HG02588 (cell line): ENCODE data around the gene SZRD1.

Experiments used
- ATAC-seq: cut with Tn5 transposase; IDR thresholded peaks from one replicate; pipeline ENCODE4 v1.9.1; 2021; ENCODE audit warnings: mild to moderate bottlenecking, moderate library complexity; ENCODE audit not compliant: unreplicated experiment

Gene SZRD1

DNA sequence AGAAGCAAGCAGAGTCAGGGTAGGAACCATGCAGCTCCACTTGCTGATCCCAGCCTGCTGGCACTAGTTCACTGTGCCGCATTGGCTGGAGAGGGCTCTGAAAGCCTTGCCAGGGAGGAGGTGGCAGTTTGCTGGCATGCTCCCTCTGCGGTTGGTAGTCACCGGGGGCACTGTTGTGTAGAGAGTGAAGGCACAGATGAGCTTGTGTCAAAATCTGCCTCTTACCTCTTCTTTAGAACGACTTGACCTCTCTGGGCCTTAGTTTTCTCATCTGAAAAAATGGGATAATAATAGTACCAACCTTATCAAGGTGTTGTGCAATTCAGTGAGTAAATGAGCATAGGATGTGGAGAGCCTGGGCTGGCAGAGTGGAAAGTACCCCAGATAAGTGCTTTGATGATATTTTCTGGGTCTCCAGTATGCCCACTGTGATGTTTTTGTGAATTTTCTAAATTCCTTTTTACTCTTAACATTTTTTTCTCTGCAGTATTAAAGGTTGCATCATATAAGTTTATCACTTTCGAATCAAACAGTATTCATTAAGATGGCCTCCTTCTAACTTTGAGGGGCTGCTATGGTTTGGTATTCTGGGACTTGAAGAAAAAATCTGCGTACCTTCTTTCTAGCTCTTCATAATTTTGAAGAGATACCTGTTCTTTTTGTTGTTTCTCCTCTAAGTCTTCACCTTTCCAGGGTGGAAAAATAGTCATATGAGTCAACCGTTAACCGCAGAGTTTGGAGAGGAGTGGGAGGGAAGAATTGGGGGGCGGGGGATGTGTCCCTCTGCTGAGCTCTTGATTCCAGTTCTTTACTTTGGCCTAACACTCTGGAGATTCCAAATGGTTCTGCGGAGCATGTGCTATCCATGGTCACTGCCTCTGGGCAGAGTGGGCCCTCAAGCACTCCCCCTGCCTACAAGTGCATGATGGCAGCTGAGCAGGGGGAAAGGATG lies 26.8 kb downstream of the SZRD1 start:
- ATAC-seq: no peak

DNA sequence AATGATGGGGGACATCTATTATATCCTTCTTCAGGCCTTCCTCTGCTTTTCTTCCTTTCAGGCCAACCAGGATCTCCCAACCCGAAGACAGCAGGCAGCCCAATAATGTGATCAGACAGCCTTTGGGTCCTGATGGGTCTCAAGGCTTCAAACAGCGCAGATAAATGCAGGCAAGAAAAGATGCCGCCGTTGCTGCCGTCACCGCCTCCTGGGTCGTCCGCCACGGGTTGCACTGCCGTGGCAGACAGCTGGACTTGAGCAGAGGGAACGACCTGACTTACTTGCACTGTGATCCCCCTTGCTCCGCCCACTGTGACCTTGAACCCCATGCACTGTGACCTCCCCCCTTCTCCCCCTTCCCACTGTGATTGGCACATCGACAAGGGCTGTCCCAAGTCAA lies 27.9 kb downstream of the SZRD1 start:
- no peak for ATAC-seq

DNA sequence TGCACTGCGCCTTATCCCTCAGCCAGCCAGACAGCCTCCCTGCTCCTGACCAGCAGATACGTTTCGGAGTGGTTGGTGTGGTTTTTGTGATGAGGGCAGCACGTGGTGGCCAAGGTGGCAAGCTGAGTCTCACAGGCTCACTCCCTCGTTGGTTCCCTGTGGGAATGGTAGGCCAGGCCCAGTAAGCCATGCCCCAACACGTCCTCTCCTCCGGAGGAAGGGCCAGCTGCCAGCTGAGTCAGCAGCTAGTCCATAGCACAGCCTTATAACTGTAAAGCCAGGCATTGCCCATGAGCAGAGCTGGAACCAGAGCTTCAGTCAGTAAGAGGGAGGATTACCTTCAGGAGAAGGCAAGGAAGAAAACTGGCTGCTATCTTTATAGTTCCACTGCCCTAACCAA lies 29.5 kb downstream of the SZRD1 start:
- ATAC-seq: no peak

DNA sequence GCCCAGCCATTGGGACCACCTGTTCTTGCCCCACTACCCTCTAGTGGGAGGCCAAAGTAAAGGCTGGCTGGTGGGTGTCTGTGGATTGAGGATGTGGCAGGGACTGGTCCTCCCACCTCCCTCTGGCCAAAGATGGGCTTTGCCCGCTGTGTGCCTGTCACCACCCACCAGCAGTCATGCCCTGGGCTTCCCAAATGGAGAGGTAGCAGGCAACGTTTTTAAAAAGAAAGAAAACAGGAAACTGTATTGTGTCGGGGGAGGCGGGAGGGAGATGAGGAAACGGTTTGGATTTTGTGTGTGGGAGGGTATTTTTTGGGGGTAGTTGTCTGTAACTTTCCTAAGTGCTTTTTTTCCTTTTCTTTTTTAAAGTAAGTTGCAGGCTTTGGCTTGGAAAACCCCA lies 30.1 kb downstream of the SZRD1 start:
- ATAC-seq: no peak

DNA sequence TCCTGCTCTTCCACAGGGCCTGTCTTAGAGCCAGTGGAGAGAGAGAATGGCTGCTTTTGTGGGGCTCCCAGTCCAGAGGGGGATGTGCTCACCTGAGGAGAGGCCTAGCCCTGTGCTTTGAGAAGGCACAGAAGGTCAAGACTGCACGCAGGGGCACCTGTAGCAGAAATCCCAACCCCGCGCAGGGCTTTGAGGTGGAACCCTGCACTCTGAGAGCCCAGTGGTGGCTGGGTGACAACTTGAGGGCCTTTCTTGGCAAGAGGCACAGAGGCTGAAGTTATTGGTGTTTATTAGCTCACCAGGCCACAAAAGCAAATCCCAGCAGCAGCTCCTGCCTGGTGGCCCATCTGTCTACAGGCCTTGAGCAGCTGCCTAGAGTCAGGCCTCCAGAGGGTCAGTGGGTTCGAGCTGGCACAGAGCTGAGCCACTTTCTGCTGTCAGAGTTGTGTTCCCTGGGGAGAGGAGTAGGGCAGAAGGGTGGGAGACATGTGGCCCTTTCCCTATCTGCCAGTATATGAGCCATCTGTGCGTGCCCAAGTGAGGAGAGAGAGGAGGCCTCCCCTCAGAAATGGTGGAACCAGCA lies 31.4 kb downstream of the SZRD1 start:
- no peak for ATAC-seq

DNA sequence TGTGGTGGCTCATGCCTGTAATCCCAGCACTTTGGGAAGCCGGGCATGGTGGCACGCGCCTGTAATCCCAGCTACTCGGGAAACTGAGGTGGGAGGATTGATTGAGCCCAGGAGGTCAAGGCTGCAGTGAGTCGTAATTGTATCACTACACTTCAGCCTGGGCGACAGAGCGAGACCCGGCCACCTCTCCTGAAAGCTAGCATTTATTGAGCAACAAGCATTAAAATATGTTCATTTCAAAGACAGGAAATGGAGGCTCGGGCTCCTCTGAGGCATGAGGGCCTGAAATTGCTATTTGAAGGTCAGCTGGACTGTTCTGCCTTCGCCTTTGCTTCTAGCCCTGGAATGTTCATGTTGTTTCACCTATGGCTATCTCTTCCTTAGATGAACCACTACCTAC lies 35.7 kb downstream of the SZRD1 start:
- ATAC-seq: no peak

DNA sequence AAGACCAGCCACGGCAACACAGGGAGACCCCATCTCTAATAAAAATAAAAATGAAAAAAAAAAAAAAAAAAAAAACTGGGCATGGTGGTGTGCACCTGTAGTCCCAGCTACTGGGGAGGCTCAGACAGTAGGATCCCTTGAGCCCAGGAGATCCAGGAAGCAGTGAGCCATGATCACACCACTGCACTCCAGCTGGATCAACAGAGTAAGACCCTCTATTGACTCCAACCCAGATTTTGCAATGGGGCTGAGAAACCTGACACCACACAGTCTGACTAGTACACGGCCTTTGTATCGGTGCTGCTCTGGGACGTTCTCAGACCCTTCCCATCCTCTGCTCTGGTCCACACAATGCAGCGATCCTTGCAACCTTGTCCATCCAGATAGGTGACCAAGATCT lies 38.4 kb downstream of the SZRD1 start:
- no peak for ATAC-seq

DNA sequence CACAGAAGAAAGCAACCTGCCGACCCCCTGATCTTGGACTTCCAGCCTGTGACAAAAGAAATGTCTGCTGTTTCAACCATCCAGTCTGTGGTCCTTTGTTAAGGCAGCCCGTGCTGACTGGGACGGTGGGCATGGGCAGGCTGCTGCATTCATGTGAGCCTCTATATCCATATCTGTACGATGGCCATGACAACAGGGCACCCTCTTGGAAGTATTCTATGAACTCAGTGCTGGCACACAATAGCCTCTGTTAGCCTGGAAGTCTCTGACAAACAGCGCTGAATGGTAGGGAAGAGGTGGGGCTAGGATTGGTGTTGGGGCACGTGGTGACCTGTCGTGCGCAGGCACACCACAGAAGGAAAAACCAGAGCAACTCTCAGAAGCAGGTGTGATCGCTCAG lies 39.8 kb downstream of the SZRD1 start:
- ATAC-seq: no peak

DNA sequence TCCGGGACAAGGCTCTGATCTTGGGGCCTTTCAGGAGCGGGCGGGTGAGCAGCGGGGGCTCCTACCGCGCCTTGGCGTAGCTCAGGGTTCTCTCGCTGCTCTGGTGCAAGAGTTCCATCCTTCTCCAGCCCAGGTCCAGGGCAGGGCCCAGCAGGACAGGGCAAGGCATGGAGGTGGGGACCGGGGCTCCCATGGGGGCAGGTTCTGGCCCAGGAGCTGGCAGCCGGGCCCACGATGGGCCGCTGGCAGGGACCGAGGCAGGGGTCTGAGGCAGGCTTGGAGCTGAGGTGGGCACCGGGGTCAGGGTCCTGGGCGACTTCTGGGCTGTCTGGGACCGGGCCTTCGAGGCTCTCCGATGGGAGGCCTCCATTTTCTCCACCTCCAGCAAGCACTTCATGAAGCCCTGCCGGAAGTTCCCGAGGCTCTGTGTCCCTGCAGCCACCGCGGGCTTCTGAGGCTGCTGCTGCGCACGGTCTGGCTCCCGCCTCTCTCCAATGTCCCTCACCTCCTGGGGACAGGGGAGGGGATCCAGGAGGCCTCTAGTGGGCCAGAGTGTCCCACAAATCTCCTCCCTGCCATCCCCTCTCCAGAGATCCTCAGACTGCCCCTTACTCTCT lies 42.6 kb downstream of the SZRD1 start:
- ATAC-seq: no peak

DNA sequence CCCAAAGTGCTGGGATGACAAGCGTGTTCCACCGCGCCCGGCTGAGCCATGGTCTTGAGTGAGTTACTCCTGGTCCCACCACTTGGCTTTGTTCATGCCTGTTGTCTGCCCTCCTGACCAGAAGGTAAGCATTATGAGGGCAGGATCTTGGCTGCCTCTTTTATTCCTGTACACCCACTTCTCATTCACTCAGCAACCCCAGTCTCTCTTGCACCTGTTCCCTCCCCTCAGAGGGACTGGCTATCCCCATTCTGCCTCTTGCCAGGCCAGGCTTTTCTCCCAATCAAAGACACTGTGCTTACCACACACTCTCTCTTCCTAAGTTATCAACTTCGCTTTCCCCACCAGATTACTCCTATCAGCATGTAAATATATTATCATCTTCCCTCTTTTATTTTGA lies 43.8 kb downstream of the SZRD1 start:
- ATAC-seq: no peak

DNA sequence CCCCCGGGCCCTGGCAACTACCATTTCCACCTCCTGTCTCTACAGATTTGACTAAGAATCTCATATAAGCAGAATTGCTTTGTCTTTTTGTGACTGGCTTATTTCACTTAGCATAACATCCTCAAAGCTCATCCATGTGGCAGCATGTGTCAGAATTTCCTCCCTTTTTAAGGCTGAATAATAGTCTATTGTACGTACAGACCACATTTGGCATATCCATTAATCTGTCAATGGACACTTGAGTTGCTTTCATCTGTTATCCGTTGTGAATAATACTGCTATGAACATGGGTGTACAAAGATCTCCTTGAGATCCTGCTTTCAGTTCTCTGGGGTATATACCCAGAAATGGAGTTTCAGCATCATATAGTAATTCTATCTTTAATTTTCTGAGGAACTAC lies 46.1 kb downstream of the SZRD1 start:
- no peak for ATAC-seq

DNA sequence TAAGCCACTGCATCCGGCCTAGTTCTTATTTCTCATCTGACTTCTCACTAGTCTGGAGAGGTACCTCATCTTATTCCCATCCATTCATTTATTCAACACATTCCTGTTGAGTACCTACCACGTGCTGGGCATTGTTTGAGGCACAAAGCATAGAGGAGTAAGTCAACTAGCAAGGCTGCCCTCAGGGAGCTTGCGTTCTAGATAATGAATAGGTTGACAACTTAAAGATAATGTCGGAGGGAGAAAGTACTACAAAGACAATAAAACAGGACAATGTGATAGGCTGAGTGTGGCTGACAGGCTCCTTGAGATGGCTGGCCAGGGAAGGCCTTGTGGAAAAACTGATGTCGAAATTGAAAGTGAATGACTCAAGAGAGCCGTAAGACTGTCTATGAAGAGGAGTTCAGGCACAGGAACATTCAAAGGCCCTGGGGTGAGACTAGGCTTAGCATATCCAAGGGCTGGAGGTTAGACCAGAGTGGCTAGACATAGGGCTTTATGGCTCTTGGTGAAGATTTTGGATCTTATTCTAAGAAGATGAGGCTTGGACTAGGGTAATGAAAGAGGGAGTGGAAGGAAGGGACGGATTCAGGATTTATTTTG lies 51.9 kb downstream of the SZRD1 start:
- no peak for ATAC-seq

DNA sequence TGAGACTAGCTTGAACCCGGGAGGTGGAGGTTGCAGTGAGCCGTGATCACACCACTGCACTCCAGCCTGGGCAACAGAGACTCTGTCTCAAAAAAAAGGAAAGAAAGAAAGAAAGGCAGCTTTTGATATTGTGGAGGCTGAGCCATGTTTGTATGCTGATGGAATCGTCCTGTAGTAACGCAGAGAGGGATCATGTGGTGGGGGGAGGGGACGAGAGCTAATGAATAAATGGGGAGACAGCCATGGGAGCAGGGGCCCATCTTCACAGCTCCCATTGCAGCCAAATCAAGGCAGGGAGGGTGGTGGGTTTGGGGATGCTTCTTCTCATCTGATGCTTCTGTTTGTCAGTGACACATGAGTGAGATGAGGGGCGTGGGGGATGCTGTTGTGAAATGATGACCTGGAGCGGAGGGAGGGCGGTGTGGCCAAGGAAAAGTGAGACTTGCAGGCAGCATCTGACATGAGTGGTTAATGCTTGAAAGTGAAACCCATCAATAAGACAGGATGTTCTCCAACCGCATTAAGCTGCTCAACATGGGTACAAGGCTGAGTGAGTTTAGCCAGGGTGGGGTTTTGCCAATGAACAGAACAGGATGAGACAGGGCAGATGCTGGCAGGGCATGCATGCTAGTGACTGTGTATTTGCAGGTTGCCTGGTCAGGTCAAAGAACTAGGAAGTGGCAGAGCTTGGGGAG lies 53.5 kb downstream of the SZRD1 start:
- no peak for ATAC-seq

DNA sequence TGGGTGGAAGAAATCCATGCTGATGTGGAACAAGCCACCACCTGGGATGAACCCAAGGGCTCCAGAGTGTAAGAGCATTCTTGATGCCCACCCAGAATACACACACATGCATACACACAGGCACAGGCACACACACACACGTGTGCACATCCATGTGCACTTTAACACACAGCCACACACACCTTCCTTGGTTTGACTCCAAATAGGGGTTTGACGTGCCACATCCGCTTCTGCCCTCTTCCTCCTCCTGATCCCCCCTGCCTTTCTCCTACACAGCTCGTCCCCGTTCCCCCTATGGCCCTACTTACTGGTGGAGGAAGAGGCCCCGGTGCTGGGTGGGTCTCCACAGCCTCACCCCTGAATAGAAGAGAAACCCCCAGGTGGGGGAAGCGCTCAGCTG lies 54.2 kb downstream of the SZRD1 start:
- ATAC-seq: no peak

DNA sequence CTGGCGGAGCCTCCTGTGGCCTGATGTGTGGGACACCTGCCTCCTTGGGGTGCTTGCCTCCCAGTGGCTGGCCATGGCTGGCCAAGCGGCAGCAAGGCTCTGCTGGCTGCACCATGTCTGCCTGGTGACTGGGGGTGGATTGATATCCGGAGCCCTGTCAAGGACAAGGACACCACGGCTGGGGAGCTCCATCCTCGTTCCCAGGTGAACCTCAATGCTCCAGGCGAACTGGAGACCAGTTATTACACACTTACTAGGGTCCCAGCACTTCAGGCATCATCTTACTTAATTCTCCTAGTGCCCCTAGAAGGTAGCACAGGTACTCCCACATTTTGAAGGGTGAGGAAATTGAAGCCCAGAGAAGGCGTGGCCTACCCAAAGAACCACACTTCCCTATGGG lies 55.0 kb downstream of the SZRD1 start:
- no peak for ATAC-seq

DNA sequence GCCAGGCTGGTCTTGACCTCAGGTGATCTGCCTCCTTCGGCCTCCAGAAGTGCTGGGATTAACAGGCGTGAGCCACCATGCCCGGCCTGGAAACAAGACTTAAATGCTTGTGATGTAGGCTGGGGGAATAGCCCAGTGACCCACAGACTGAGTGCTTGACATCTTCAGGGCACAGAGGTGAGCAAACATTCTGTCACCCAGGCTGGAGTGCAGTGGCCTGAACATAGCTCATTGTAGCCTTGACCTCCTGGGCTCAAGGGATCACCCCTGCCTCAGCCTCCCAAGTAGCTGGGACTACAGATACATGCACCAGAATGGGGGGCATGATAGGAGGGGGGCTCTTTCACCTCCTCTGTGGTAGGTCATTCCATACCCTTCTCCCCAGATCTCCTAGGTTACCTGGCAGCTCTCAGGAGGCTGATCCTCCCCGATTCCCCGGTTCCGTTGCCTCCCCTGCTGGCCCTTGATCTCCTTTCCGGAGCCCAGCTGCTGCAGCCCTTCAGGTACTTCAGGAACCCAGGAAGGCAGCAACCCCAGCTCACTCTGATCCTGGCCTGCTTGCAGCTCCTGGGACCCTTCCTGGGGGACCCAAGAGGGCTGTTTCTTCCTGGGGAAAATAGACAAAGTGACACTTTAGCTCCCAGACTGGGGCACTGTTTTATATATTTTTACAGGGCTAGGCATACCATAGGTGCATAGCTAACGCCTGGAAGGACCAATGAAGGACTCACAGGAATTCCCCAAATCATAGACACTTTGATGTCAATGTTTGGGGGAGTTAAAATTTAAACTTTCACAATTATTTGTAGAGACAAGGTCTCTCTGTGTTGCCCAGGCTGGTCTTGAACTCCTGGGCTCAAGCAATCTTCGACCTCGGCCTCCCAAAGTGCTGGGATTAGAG lies 58.3 kb downstream of the SZRD1 start:
- ATAC-seq: no peak

DNA sequence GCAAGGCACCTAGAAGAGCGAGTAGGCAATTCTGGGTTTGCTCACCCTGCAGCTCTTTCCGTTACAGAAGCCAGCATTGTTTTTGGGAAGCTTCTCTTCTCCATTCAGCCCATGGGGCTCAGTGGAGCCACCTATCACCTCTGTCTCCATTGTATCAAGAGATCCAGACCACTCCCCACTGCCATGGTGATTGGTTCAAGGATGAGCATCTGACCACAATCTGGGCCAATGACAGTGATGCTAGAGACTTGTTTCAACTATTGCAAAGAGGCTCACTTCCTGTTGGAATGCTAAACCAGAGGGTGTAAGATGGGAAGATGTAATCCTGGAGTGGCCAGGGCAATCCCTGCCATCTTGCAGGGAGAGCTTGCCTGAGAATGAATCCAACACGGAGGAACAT lies 63.6 kb downstream of the SZRD1 start:
- ATAC-seq: no peak

DNA sequence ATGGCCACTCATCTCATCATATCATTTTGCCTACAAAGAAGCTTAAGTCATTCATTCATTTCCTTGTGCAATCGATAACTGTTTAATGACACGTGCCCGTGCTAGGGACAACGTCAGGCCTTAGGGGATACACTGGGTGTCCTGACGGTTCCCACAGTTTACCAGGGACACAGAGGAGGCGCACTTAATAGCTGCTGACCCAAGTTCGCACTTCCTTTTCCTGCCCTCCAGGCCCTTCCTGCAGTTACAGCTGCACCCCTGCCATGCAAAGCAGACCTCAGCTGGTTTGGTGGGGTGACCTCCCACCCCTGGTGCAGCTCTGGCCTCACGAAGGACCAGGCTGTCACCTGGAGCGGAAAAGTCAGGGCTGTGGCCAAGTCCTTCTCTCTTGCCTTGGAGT lies 66.0 kb downstream of the SZRD1 start:
- no peak for ATAC-seq

DNA sequence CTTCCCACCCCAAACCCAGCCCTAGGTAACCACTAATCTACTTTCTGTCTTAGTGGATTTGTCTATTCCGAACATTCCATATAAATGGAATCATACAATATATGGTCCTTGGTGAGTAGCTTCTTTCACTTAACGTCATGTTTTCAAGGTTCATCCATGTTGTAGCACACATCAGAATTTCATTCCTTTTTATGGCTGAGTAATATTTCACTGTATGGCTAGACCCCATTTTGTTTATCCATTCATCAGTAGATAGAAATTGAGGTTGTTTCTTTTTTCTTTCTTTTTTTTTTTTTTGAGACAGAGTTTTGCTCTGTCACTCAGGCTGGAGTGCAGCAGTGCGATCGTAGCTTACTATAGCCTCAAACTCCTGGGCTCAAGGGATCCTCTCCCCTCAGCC lies 67.0 kb downstream of the SZRD1 start:
- ATAC-seq: no peak

DNA sequence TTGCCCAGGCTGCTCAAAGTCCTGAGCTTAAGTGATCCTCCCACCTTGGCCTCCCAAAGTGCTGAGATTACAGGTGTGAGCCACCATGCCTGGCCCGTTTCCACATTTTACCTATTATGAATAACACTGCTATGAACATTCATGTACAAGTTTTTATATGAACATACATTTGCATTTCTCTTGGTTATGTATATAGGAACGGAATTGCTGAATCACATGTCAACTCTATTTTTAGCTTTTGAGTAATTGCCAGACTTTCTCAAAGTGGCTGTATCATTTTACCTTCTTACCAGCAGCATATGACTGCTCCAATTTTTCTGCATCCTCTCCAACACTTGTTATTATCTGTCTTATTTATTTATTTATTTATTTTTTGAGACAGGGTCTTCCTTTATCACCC lies 67.5 kb downstream of the SZRD1 start:
- ATAC-seq: no peak
